SK-N-MC (cell line): ENCODE results near the gene CLECL1.

Experiments used
- DNase-seq: peaks from one replicate; pipeline ENCODE4 v3.0.0-alpha.2; 2011; ENCODE audit warnings: low read depth, low spot score
- H3K27ac ChIP-seq: fragments of 200-600 bp; sonication (generic); 2 replicates; pipeline ENCODE4 v1.5.1; 2016; ENCODE audit warnings: mixed run types
- H3K36me3 ChIP-seq: fragments of 200-600 bp; sonication (generic); 2 replicates; pipeline ENCODE4 v1.6.1; 2017; ENCODE audit warnings: antibody characterized with exemption, low read length, mixed read lengths; ENCODE audit not compliant: insufficient read depth
- H3K4me3 ChIP-seq: fragments of 200-600 bp; sonication (generic); 2 replicates; pipeline ENCODE4 v1.5.1; 2016
- H3K9ac ChIP-seq: fragments of 200-600 bp; sonication (generic); 2 replicates; pipeline ENCODE4 v1.8.0; 2017; ENCODE audit warnings: mixed run types, mixed read lengths; ENCODE audit not compliant: insufficient read length
- H3K9me3 ChIP-seq: fragments of 200-600 bp; sonication (generic); 2 replicates; pipeline ENCODE4 v1.6.1; 2017; ENCODE audit warnings: low read depth, mild to moderate bottlenecking, antibody characterized with exemption, low read length, moderate library complexity, mixed read lengths
- EZH2 ChIP-seq: fragments of 200-600 bp; sonication (generic); IDR thresholded peaks from one replicate; pipeline ENCODE4 v1.6.1; 2017; ENCODE audit warnings: antibody characterized with exemption
- FOXP2 ChIP-seq: optimal IDR thresholded peaks from 2 replicates; pipeline ENCODE3; 2011; ENCODE audit warnings: mild to moderate bottlenecking, moderate library complexity; ENCODE audit not compliant: insufficient read depth; ENCODE audit errors: extremely low read length, control extremely low read depth
- POLR2AphosphoS5 ChIP-seq: IDR thresholded peaks from 2 replicates; pipeline ENCODE4 v1.6.1; 2012; ENCODE audit warnings: mild to moderate bottlenecking, low read depth, low read length, borderline replicate concordance

Gene CLECL1

GRCh38 chr12:9674226-9674590 lies 58.7 kb downstream of the CLECL1 start:
- no peak overlapping the region; the same call in 1 of the 2 replicates for H3K4me3 ChIP-seq
- H3K27ac ChIP-seq = no peak overlapping the region

DNA sequence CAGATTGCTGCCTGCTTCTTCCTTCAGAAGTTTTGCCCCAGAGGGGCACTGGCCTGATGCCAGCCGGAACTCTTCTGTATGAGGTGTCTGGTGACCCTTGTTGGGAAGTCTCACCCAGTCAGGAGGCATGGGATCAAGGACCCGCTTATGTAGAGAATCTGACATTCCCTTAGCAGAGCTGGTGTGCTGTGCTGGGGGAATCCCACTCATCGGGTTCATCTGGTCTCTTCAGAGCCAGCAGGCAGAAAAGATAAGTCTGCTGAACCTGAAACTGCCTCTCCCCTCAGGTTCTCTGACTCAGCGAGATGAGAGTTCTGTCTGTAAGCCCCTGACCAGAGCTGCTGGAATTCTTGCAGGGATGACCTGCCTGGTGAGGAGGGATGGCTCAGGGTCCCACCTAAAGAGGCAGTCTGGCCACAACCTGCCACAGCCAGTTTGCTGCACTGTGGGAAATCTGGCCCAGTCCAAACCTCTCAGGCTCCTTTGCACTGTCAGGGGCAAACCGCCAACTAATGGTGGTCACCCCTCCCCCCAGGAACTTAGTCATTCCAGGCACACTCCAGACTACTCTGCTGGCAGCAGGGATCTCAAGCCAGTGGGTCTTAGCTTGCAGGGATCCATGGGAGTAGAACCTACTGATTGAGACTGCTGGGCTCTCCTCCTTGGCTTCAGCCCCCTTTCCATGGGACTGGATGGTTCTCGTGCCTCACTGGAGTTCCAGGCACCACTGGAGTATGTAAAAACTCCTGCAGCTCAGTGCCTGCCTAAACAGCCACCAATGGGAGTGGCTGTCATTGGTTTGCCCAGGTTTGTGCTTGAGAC lies 59.3 kb downstream of the CLECL1 start:
- peak overlapping the region; percentile 39; the same call in 1 of the 2 replicates for H3K4me3 ChIP-seq
- no peaks in the 10 kb centered on the region for H3K9me3 ChIP-seq
- no peak overlapping the region for H3K9ac ChIP-seq
- TF ChIP-seq EZH2 (no peak), POLR2AphosphoS5 (no peak), FOXP2 (no peak)
- H3K27ac ChIP-seq = peak overlapping the region; percentile 57; the same call in 1 of the 2 replicates
- DNase-seq = peak; percentile 39
- H3K36me3 ChIP-seq = 0 out of 2 replicates have a peak, but pooled peaks cover 3% of the 10 kb centered on the region

More at GRCh38 chr12:9674226-9674590, 58.7 kb downstream of the CLECL1 start:
- Histone ChIP-seq H3K9me3 (no peaks in the 10 kb centered on the region), H3K36me3 (0 out of 2 replicates have a peak, but pooled peaks cover 3% of the 10 kb centered on the region), H3K9ac (no peak overlapping the region)
- no peak for TF ChIP-seq FOXP2
- TF ChIP-seq POLR2AphosphoS5 = no peak
- no peak for TF ChIP-seq EZH2
- DNase-seq = no peak
